Testis (tissue), 3 donors: ENCODE measurements around the gene BICD2. TPM values are rescaled to one million over a fixed set of nuclear protein-coding genes. Genes with fewer than 3 reads are reported as not detected.

Experiments used
- DNase-seq: peaks from one replicate; pipeline ENCODE4 v3.0.0-alpha.2; 2019
- H3K27ac ChIP-seq, 2 donors: fragments of 200-600 bp; sonication (generic); one replicate each; pipeline ENCODE4 v1.5.1; 2019
- H3K27me3 ChIP-seq: fragments of 200-600 bp; sonication (generic); one replicate; pipeline ENCODE4 v1.5.1; 2019
- H3K36me3 ChIP-seq: fragments of 200-600 bp; sonication (generic); one replicate; pipeline ENCODE4 v1.5.1; 2017; ENCODE audit warnings: low read depth; ENCODE audit errors: missing control alignments
- H3K4me1 ChIP-seq: fragments of 200-600 bp; sonication (generic); one replicate; pipeline ENCODE4 v1.5.1; 2019
- H3K4me3 ChIP-seq, 2 donors: fragments of 200-600 bp; sonication (generic); one replicate each; pipeline ENCODE4 v1.5.1; 2017 to 2019
- H3K9me3 ChIP-seq: fragments of 200-600 bp; sonication (generic); one replicate; pipeline ENCODE4 v1.5.1; 2017
- CTCF ChIP-seq, 3 experiments: fragments of 450-650 bp in 2 of 3; fragments of 200-600 bp in 1 of 3; sonication (generic) in 1 of 3; IDR thresholded peaks; one replicate each; pipeline ENCODE4 v1.5.1; 2016 to 2019; ENCODE audit warnings: antibody characterized with exemption in 3 of 3, mild to moderate bottlenecking in 2 of 3, moderate library complexity in 1 of 3
- POLR2A ChIP-seq: fragments of 450-650 bp; IDR thresholded peaks from one replicate; pipeline ENCODE4 v1.6.1; 2017; ENCODE audit warnings: antibody characterized with exemption, mild to moderate bottlenecking, moderate library complexity
- WGBS, 2 donors: methylation state at CpG; one replicate each; pipeline ENCODE4 v1.1.5; 2018; 5-methylcytosine and 5-hydroxymethylcytosine counted together
- intact Hi-C: fragments of 100-400 bp; cut with DNase I; formaldehyde crosslinking; loops from one replicate; pipeline ENCODE4 v1.15.1; 2023; ENCODE audit warnings: low total_unique reads
- polyA plus RNA-seq: library from polyadenylated mRNA; stranded (reverse); fragments of 350-450 nt; fragmentation: Illumina TruSeq; extraction: RNeasy Lipid Tissue Mini Kit (QIAGEN cat#74804); gene quantifications from one replicate; pipeline ENCODE4 v1.2.3, GENCODE V29; 2014; ENCODE audit warnings: low read depth, low replicate concordance; ENCODE audit not compliant: insufficient read depth
- total RNA-seq, 2 donors: library from RNA; depleted of rRNA; stranded (reverse); fragments of >200 nt; gene quantifications; one replicate each; pipeline ENCODE4 v1.2.3, GENCODE V29; 2016

The BICD2 gene
- total and polyA plus RNA-seq, 3 donors from 2014 or later: 24.0 to 55.7 (median 48.0) TPM

- H3K4me1 ChIP-seq: peaks cover 41% of the 10 kb centered on the region
- WGBS, 2 donors: 26 to 27% methylated on average over 4 of the region's 4 CpGs
- no peak overlapping the region for H3K4me3 ChIP-seq
- no peak for DNase-seq
- TF ChIP-seq POLR2A (no peak), CTCF (IDR thresholded peaks at IDR 0.05) (no peak)
- H3K9me3 ChIP-seq: no peaks in the 10 kb centered on the region
- no peak overlapping the region for H3K27ac ChIP-seq
- no peaks in the 10 kb centered on the region for H3K27me3 ChIP-seq
- H3K36me3 ChIP-seq: no peaks in the 10 kb centered on the region
- intact Hi-C loops: no loop called here
Observed at GRCh38 chr9:92762196-92762595, 2.4 kb downstream of the BICD2 start.

GRCh38 chr9:92761686-92762085, 2.9 kb downstream of the BICD2 start:
- Histone ChIP-seq H3K36me3 (no peaks in the 10 kb centered on the region), H3K4me1 (peaks cover 45% of the 10 kb centered on the region), H3K27me3 (no peaks in the 10 kb centered on the region), H3K9me3 (no peaks in the 10 kb centered on the region), H3K27ac (peak overlapping the region in 1 of 2 donors; percentile 28), H3K4me3 (no peak overlapping the region)
- TF ChIP-seq POLR2A (no peak), CTCF (IDR thresholded peaks at IDR 0.05) (no peak)
- intact Hi-C loops: no loop called here
- DNase-seq: no peak
- 44 to 65% methylated on average over 6 of the region's 6 CpGs for WGBS, 2 donors

GRCh38 chr9:92760494-92760893, 4.1 kb downstream of the BICD2 start:
- 64 to 67% methylated on average over 3 of the region's 3 CpGs for WGBS, 2 donors
- Histone ChIP-seq H3K9me3 (no peaks in the 10 kb centered on the region), H3K4me3 (no peak overlapping the region), H3K36me3 (no peaks in the 10 kb centered on the region), H3K27me3 (no peaks in the 10 kb centered on the region), H3K4me1 (peaks cover 38% of the 10 kb centered on the region), H3K27ac (peak overlapping the region in 1 of 2 donors; percentile 19)
- no peak for DNase-seq
- TF ChIP-seq CTCF (IDR thresholded peaks at IDR 0.05) (no peak), POLR2A (no peak)
- intact Hi-C loops: no loop called here

GRCh38 chr9:92760070-92760469, 4.6 kb downstream of the BICD2 start:
- no peak for TF ChIP-seq CTCF (IDR thresholded peaks at IDR 0.05)
- no peak for TF ChIP-seq POLR2A
- Histone ChIP-seq H3K4me1 (peaks cover 38% of the 10 kb centered on the region), H3K36me3 (no peaks in the 10 kb centered on the region), H3K27me3 (no peaks in the 10 kb centered on the region), H3K9me3 (no peaks in the 10 kb centered on the region), H3K27ac (no peak overlapping the region), H3K4me3 (no peak overlapping the region)
- peak; percentile 91 for DNase-seq
- intact Hi-C loops: no loop called here
- 59 to 66% methylated on average over 3 to 8 of the region's 8 CpGs for WGBS, 2 donors

GRCh38 chr9:92759446-92759845, 5.2 kb downstream of the BICD2 start:
- no peaks in the 10 kb centered on the region for H3K36me3 ChIP-seq
- H3K27ac ChIP-seq: no peak overlapping the region
- H3K27me3 ChIP-seq: no peaks in the 10 kb centered on the region
- peaks cover 38% of the 10 kb centered on the region for H3K4me1 ChIP-seq
- 75 to 79% methylated on average over 2 of the region's 2 CpGs for WGBS, 2 donors
- no peak overlapping the region for H3K4me3 ChIP-seq
- no peak for DNase-seq
- H3K9me3 ChIP-seq: no peaks in the 10 kb centered on the region
- intact Hi-C loops: no loop called here
- TF ChIP-seq POLR2A (no peak), CTCF (IDR thresholded peaks at IDR 0.05) (no peak)
